ENCODE results near the gene ELL.

The ELL gene

GRCh38 chr19:18469069-18469846, 52.6 kb downstream of the ELL start:
- DNase-seq (ENCODE audit: low read depth) = no peak

DNA sequence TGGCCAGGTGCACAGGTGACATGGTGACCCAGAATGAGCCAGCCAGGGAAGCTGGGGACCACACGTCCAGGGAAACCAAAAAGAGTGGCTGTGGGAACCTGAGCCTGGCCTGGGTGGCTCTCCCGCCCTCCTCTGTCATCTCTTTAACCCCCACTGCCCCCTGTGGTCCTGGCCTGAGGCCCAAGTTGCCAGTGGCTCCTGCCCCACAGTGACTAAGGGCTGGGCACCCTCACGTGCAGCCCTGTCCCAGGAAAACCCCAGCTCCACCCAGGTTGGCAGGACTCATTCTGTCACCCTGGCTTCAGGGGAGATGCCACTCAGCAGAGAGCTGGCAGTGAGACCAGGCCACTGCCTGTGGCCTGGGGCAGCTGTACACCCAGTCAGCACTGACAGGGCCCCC, 53.4 kb downstream of the ELL start:
- DNase-seq (ENCODE audit: low read depth) = no peak

DNA sequence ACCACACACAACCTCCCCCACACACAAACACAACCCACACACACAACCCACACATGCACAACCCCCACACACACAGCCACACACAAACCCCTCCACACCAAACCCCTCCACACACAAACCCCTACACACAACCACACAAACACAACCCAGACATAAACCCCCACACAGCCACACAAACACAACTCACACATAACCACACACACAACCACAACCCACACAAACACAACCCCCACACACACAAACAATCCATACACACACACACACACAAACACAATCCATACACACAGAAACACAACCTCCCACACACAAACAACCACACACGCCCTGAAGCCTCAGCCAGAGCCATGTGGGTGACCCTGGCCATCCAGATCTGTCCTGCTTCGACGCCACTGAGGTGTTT, 53.9 kb downstream of the ELL start:
- no peak for DNase-seq (ENCODE audit: low read depth)

GRCh38 chr19:18466354-18466753, 55.5 kb downstream of the ELL start:
- no peak for DNase-seq (ENCODE audit: low read depth)

DNA sequence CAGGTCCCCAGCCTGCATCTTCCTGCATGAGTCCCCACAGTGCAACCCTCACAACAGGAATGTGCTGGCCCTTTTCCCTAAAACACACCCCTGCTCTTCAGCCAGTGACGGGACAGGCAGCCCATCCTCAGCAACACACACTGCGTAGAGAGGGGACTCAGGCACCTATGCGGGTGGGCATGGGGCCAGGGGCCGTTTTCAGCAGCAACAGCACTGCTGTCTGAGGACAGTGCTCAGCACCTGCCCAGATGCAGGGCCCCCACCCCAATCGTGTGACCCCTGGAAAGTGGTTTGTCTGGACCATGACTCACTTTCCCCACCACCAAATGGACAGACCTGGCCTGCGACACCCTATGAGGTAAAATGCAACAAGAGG, 55.9 kb downstream of the ELL start:
- no peak for DNase-seq (ENCODE audit: low read depth)

- no peak for DNase-seq (ENCODE audit: low read depth)
Measured at GRCh38 chr19:18465214-18465963, 56.5 kb downstream of the ELL start.

DNA sequence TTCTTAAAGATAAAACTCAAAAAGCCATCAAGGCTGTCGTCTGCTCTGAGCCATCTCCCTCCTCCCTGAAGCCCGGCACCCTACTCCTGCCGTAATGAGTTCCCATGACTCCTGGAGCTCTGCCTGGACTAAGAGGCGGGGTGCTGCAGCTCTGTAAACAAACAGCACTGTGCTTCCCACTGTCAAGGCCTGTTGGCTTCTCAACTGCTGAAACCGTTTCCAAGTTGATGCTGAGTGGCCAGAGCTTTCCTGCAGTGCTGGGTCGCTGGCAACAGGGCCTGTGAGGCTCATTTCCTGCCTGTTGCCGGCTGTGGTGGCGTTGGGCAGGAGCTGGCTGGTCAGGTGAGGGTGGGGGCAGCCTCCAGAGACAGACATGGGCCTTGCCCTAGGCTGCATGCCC, 57.2 kb downstream of the ELL start:
- no peak for DNase-seq (ENCODE audit: low read depth)

DNA sequence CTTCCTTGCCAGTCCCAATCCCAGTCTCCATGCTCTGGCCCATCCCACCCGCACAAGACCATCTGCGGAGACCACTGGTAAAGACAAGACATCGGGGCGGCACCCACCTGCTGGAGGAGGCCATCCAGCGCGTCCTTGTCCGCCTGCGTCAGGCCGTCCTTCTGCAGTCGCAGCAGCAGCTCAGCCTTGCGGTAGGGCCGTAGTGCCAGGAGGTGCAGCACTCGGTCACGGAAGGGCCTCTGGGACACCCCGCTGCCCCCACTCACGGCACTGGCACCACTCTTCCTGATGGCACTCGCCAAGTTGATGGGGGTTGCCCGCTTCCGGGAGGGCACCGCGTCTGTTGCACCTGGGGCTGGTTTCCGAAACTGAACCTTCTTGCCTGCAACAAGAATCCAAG, 60.4 kb downstream of the ELL start:
- DNase-seq (ENCODE audit: low read depth) = no peak

DNA sequence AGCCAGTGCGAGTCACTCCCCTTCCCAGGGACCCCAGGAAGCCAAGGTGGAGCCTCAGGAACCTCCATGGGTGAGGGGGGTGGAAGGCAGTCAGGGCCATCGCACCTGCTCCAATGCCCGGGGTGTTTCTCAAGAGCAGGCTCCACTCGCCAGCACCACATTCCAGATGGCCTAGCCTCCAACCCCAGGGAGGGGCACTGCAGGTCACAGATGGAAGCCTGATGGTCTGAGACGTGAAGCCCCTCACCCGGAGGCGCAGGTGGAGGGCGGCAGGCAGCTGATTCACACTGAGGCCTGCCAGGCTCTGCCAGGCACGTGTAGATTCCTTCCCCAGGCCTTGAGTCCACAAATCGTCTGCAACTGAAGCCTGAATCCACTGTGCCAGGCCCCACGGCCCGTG, 61.0 kb downstream of the ELL start:
- no peak for DNase-seq (ENCODE audit: low read depth)

DNA sequence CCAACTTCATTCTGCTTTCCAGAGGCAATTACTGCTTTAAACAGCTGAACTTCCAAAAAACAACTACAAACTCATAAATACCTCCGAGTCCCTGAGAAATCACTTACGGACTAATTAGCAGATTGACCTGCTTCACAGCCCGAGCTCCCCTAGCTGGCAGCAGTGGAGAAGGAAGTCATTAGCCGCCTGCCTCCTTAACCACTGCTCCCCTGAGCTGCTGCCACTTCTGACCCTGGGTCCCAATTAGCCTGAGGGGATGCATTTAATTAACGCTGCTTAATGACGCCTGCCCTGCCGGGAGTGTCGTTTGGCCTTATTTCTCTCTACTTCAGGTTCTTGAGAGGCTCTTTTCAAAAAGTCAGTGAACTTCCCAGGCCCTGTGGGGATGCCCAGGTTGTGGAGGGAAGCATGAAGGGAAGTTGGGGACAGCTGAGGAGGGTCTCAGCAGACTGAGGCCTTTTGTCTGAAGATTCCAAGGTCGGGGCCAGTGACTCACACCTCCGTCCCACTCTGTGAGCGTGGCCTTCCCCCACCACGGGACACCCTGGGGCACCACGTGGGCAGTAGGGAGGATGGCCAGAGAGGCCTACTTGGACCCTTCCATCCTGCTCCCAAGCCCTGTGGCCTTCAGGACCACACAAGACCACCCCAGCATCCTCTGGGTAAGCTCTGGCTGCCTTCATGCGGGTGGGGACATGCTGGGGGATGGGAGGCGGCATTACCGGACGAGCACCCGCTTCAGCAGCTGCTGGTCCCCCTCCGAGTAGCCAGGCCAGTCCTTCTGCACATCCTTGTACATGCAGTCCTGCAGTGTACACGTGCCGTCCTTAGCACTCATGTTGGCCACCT, 64.2 kb downstream of the ELL start:
- DNase-seq (ENCODE audit: low read depth) = no peak

- DNase-seq (ENCODE audit: low read depth) = no peak
Measured at GRCh38 chr19:18456974-18457373, 64.9 kb downstream of the ELL start.

- no peak for DNase-seq (ENCODE audit: low read depth)
Measured at GRCh38 chr19:18456279-18456678, 65.6 kb downstream of the ELL start.

GRCh38 chr19:18453269-18454024, 68.4 kb downstream of the ELL start:
- no peak for DNase-seq (ENCODE audit: low read depth)

DNA sequence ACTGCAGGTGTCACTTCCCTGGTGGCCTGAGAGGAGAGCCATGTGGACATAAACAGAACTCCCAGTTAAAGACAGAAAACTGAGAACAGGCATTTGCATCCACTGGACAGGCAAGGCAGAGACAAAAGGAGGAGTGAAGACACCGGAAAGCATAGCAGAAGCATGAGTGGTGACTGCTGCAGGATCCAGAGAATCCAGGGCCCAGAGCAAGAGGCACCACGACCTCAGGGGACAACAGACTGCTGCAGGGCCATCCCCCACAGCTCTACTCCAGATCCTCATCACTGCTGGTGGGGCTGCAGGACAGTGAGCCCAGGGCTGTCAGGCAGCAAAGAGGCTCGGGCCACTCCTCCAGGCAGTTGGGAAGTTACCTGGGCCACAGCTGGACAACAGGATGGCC, 69.5 kb downstream of the ELL start:
- no peak for DNase-seq (ENCODE audit: low read depth)

- DNase-seq (ENCODE audit: low read depth) = peak; percentile 39
Measured at GRCh38 chr19:18450931-18451836, 70.7 kb downstream of the ELL start.

DNA sequence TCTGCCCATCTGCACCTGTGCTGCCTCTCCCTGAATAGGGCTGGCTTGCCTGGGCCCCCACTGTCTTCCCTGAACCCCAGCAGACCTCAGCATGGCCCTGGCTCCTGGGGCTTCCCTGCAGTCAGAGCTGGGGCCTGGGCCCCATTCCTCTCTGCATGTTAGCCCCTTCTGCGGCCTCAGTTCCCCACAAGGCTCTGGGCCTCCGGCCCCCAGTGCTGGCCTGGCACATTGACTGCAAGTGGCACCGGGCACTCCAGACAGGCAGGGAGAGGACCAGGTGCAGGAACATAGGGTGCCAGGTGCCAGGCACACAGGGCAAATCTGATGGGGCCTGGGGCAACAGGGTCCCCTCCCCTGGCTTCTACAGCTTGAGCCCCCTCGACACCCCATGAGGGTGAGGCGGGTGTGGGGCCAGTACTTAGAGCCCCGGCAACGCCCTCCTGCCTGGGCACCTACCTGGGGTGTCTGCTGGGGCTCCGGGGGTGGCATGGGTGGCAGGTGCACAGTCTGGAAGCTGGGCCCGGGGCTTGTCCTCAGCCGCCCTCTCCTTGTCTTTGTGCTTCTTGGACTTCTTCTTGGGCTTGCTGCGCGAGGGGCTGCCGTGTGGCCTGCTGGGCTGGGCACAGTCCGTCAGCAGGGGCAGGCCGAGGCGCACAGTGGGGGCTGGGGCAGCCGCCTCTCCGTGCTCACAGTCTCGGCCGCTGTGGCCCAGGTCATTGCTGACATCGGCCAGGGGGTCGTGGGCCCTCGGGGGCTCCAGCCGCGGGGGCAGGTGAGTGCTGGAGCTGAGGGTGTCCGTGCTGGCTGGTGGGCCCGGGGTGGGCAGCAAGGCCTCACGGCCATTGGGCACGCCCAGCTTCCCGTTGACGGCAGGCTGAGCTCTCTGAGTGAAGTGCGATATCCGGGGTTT, 71.6 kb downstream of the ELL start:
- DNase-seq (ENCODE audit: low read depth) = no peak

DNA sequence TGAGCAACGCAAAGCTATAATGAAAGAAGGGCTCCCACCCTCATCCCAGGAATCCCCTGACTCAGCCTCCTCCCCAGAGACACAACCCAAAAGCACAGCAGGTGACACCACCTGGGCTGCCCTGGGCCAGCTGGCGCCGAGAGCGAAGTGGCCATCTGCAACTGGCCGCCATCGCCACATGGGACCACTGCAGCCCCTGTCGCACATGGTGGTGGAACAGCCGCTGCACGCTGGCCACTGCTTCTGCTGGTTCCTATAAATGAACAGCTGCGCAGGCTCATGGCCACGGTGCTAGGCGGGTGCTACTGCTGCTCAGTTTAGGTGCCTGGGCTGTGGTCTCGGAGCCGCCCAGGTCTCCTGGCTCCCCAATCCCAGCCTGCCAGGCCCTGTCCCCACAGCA, 72.3 kb downstream of the ELL start:
- no peak for DNase-seq (ENCODE audit: low read depth)

DNA sequence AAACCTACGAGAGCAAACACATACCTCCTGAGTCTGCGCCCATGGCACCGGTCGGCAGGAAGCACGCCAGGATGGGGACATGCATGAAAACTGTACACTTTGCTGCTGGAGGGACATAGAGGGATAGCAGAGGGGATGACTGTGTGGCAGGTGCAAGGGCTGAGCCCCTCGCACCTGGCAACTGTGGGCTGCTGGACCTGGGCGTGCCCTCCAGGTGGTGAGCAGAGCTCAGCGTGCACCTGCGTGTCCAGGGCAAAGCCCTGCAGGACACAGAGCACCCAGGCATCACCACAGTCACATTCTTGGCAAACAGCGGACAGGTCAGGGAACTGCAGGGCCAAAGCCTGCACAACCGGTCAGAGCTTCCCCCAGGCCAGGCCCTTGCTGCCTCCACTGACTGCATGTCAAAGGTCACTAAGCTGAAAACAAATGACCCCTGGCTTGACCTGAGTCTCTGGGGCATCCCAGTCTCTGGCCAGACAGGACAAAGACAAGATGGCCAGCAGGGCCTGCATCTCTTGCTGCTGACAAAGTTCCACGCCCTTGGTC, 75.0 kb downstream of the ELL start:
- no peak for DNase-seq (ENCODE audit: low read depth)

- DNase-seq (ENCODE audit: low read depth) = no peak
Measured at GRCh38 chr19:18446145-18446810, 75.6 kb downstream of the ELL start.

Measured in HS-27A (cell line).